ENCODE data around the gene MTRF1L.
"Not testable (repeated sequence)": the region's sequence is repeated elsewhere in the genome, so short reads cannot be mapped to it uniquely, and the experiment has no call there.

Gene MTRF1L

DNA sequence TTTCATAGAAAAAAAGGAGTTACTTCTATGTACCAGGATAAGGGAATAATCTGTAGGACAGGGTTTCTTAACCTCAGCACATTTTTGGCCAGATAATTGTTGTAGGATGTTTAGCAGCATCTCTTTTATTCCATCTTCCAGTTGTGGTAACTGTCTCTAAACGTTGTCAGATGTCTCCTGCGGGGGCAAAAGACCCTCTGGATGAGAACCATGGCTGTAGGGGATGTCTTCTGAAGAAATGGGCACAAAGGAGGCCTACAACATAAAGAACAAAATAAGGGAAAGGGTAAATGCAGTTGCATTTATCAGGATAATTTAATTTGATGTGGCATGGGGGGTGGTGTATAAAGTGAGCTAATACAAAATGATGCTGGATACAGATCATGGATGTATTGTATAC, 15.5 kb downstream of the MTRF1L start:
- Mint-ChIP-seq H3K4me3 (no peak overlapping the region), H3K9me3 (no peaks in the 10 kb centered on the region), H3K36me3 (peaks cover 40% of the 10 kb centered on the region), H3K27me3 (no peaks in the 10 kb centered on the region), H3K27ac (peak overlapping the region; percentile 22), H3K4me1 (peaks cover 28% of the 10 kb centered on the region)
- CTCF ChIA-PET = no interaction called here
- no peak for DNase-seq

GRCh38 chr6:152985300-152985699, 17.2 kb downstream of the MTRF1L start:
- H3K4me3 Mint-ChIP-seq = peak overlapping the region; percentile 89
- not testable (repeated sequence) for H3K27me3 Mint-ChIP-seq, H3K9me3 Mint-ChIP-seq, DNase-seq
- peaks cover 34% of the 10 kb centered on the region for H3K4me1 Mint-ChIP-seq
- peak overlapping the region; percentile 83 for H3K27ac Mint-ChIP-seq
- CTCF ChIA-PET = interaction anchor here (0.5 to 1.7 kb wide), 4 partner anchors 17 to 38 kb away, joined by 3 to 4 read pairs (median 4); partner anchors contain the start of gene MTRF1L
- H3K36me3 Mint-ChIP-seq = peaks cover 45% of the 10 kb centered on the region

DNA sequence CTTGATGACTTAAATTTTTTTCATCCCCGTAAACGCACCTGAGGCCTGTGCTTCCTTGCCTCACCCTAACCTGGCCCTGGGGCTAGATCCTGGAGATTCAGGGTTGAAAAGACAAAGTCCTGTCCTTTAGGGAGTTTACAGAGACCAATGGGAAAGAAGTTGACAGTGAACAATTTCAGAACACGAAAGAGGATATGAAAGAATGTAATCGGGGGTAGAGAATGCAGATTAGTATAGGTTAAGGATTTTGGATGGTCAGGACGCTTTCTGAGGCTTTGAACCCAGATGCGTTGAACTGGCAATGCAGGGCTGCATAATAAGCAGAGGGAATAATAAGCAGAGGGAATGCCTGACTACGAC, 18.0 kb downstream of the MTRF1L start:
- H3K4me3 Mint-ChIP-seq = peak overlapping the region; percentile 89
- CTCF ChIA-PET = interaction anchor here (1.7 kb wide), 2 partner anchors 36 to 39 kb away, joined by 3 to 4 read pairs; no protein-coding TSS in a partner anchor
- H3K9me3 Mint-ChIP-seq = no peaks in the 10 kb centered on the region
- peaks cover 41% of the 10 kb centered on the region for H3K36me3 Mint-ChIP-seq
- H3K27ac Mint-ChIP-seq = peak overlapping the region; percentile 96
- H3K27me3 Mint-ChIP-seq = no peaks in the 10 kb centered on the region
- H3K4me1 Mint-ChIP-seq = peaks cover 38% of the 10 kb centered on the region
- no peak for DNase-seq

- H3K4me3 Mint-ChIP-seq = peak overlapping the region; percentile 89
- H3K9me3 Mint-ChIP-seq = no peaks in the 10 kb centered on the region
- peaks cover 44% of the 10 kb centered on the region for H3K4me1 Mint-ChIP-seq
- peak; percentile 82 for DNase-seq
- H3K27ac Mint-ChIP-seq = peak overlapping the region; percentile 96
- H3K36me3 Mint-ChIP-seq = peaks cover 45% of the 10 kb centered on the region
- CTCF ChIA-PET = interaction anchor here (1.2 kb wide), 1 partner anchor 16 kb away, joined by 3 read pairs; no protein-coding TSS in a partner anchor
- H3K27me3 Mint-ChIP-seq = no peaks in the 10 kb centered on the region
Observed at GRCh38 chr6:152983637-152984512, 18.6 kb downstream of the MTRF1L start.

GRCh38 chr6:152982904-152983636, 19.4 kb downstream of the MTRF1L start, which contains the start of gene FBXO5:
FBXO5 (minus strand) TSS chr6:152983041; CDS start chr6:152982959, 82 bp downstream.
- Mint-ChIP-seq H3K4me3 (peak within 1 kb of the TSS; percentile 89), H3K27ac (peak within 1 kb of the TSS; percentile 96), H3K36me3 (peaks cover 52% of the 10 kb centered on the region), H3K4me1 (peaks cover 51% of the 10 kb centered on the region), H3K9me3 (no peaks in the 10 kb centered on the region), H3K27me3 (no peaks in the 10 kb centered on the region)
- peak; percentile 98 for DNase-seq
- CTCF ChIA-PET = interaction anchor here (0.7 to 1.2 kb wide), 2 partner anchors 13 to 17 kb away, joined by 3 read pairs; no protein-coding TSS in a partner anchor

- H3K36me3 Mint-ChIP-seq = peaks cover 58% of the 10 kb centered on the region
- CTCF ChIA-PET = interaction anchor here (0.7 to 1.2 kb wide), 2 partner anchors 14 to 18 kb away, joined by 3 read pairs; no protein-coding TSS in a partner anchor
- H3K9me3 Mint-ChIP-seq = no peaks in the 10 kb centered on the region
- DNase-seq = peak; percentile 52
- no peaks in the 10 kb centered on the region for H3K27me3 Mint-ChIP-seq
- peak overlapping the region; percentile 89 for H3K4me3 Mint-ChIP-seq
- peaks cover 58% of the 10 kb centered on the region for H3K4me1 Mint-ChIP-seq
- H3K27ac Mint-ChIP-seq = peak overlapping the region; percentile 96
Observed at GRCh38 chr6:152981989-152982903, 20.3 kb downstream of the MTRF1L start.

GRCh38 chr6:152981219-152981618, 21.3 kb downstream of the MTRF1L start:
- no peak overlapping the region for H3K27ac Mint-ChIP-seq
- CTCF ChIA-PET = no interaction called here

GRCh38 chr6:152980656-152981055, 21.9 kb downstream of the MTRF1L start:
- Mint-ChIP-seq H3K4me1 (peaks cover 61% of the 10 kb centered on the region), H3K36me3 (peaks cover 60% of the 10 kb centered on the region), H3K4me3 (peak overlapping the region; percentile 89), H3K9me3 (no peaks in the 10 kb centered on the region), H3K27ac (peak overlapping the region; percentile 1), H3K27me3 (no peaks in the 10 kb centered on the region)
- CTCF ChIA-PET = no interaction called here
- no peak for DNase-seq

More at GRCh38 chr6:152981219-152981618, 21.3 kb downstream of the MTRF1L start:
- Mint-ChIP-seq H3K4me1 (peaks cover 60% of the 10 kb centered on the region), H3K9me3 (no peaks in the 10 kb centered on the region), H3K4me3 (peak overlapping the region; percentile 89), H3K36me3 (peaks cover 60% of the 10 kb centered on the region), H3K27me3 (no peaks in the 10 kb centered on the region)
- no peak for DNase-seq

DNA sequence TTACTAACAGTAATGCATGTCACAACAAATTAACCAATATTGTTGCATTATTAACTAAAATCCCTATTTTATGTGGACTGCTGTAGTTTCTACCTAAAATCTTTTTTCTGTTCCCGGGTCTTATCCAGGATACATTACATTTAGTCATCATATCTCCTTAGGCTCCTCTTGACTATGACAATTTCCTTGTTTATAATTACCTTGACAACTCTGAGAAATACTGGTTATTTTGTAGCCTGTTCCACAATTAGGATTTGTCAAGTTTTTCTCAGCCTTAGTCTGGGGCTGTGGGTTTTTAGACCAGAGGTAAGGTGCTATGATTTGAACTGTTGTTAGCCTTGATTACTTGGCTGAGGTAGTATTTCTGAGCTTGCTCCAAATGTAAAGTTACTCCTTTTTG, 23.4 kb downstream of the MTRF1L start:
- Mint-ChIP-seq H3K27ac (no peak overlapping the region), H3K9me3 (no peaks in the 10 kb centered on the region), H3K27me3 (no peaks in the 10 kb centered on the region), H3K4me3 (peak overlapping the region; percentile 42), H3K36me3 (peaks cover 67% of the 10 kb centered on the region), H3K4me1 (peaks cover 65% of the 10 kb centered on the region)
- CTCF ChIA-PET = no interaction called here
- no peak for DNase-seq

DNA sequence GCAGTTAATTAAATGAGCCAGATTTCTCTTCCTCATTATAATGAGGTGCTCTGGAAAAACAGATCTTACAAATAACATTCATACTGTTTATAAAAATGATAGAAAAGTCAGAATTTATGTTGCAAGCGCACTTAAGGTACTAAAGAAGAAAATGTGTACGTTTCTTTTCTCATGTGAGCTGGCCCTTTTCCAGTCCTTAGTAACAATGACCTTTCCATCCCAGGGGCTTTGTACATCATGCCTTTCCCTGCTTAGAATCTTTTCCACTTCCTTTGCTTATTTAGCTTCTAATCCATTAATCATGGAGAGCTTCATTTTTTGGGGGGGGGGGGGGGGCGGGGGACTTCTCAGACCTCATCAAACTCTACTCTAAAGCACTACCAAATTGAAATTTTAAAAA, 24.5 kb downstream of the MTRF1L start:
- Mint-ChIP-seq H3K4me1 (peaks cover 76% of the 10 kb centered on the region), H3K27ac (peak overlapping the region; percentile 59), H3K9me3 (no peaks in the 10 kb centered on the region), H3K36me3 (peaks cover 73% of the 10 kb centered on the region), H3K27me3 (no peaks in the 10 kb centered on the region), H3K4me3 (no peak overlapping the region)
- DNase-seq = no peak
- CTCF ChIA-PET = interaction anchor here (1.0 to 1.2 kb wide), 2 partner anchors 22 to 24 kb away, joined by 3 read pairs; no protein-coding TSS in a partner anchor

- CTCF ChIA-PET = interaction anchor here (0.7 to 1.2 kb wide), 3 partner anchors 19 to 23 kb away, joined by 3 read pairs; no protein-coding TSS in a partner anchor
- no peak for DNase-seq
- Mint-ChIP-seq H3K27ac (peak overlapping the region; percentile 81), H3K4me1 (peaks cover 79% of the 10 kb centered on the region), H3K27me3 (no peaks in the 10 kb centered on the region), H3K9me3 (no peaks in the 10 kb centered on the region), H3K4me3 (no peak overlapping the region), H3K36me3 (peaks cover 78% of the 10 kb centered on the region)
Observed at GRCh38 chr6:152977556-152977955, 25.0 kb downstream of the MTRF1L start.

DNA sequence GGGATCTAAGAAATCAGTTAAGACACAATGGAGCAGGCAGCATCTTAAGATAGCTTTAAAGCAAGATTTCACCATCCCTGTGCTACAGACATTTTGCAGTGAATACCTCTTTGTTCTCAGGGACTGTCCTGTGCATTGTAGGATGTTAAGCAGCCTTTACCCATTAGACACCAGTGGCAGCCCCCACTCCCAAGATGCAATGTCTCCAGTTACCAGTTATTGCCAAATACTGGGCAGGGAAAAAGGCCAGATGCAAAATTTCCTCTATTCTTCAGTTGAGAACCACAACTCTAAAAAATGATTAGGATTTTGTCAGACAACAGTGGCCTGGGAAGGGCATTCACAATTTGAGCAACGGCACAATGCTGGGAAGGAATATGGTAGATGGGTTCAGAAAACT, 25.8 kb downstream of the MTRF1L start:
- H3K4me1 Mint-ChIP-seq = peaks cover 79% of the 10 kb centered on the region

DNA sequence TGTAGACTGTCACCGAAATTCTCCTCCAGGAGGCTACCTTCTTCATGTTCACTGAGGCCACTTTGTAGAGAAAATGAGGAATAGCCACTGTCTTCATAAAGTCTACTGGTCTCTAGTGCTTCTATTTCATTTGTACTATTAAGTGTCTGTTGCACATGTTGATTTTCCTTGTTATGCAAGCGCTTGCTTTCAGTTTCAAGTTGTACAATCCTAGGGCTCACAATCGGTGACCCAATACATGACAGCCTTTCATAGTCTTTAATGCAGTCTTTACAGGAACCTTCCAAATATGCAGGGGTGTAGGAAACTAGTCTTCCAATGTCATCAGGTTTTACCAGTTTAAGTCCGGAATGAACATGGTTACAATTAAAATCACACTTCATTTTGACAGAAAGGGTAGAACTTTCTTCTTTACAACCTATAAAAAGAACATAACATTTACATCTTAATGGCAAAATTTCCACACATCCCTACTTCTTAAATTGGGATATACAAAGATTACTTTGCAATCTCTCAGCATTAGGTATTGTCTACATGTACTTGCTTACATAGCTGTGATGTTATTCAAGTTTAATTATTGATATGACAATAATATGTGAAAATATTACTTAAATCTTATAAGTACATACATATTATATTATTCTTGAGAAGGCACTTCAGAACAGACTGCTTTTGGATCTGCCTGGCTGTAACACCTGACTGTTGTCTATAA, 27.1 kb downstream of the MTRF1L start:
- Mint-ChIP-seq H3K4me3 (peak overlapping the region; percentile 46), H3K27ac (peak overlapping the region; percentile 85), H3K27me3 (no peaks in the 10 kb centered on the region), H3K9me3 (no peaks in the 10 kb centered on the region), H3K4me1 (peaks cover 70% of the 10 kb centered on the region), H3K36me3 (peaks cover 78% of the 10 kb centered on the region)
- DNase-seq = no peak
- CTCF ChIA-PET = no interaction called here

More for the DNA sequence above, 25.8 kb downstream of the MTRF1L start:
- Mint-ChIP-seq H3K27me3 (no peaks in the 10 kb centered on the region), H3K9me3 (no peaks in the 10 kb centered on the region), H3K27ac (peak overlapping the region; percentile 81), H3K4me3 (peak overlapping the region; percentile 40), H3K36me3 (peaks cover 80% of the 10 kb centered on the region)
- no peak for DNase-seq
- CTCF ChIA-PET = interaction anchor here (1.2 kb wide), 1 partner anchor 24 kb away, joined by 3 read pairs; no protein-coding TSS in a partner anchor
